SK-N-SH treated with all-trans-retinoic acid at 6 μM for 48 hours (cell line): Measurements from ENCODE around the gene NPR1.

ENCODE experiments used
- ARNTL ChIP-seq: fragments of 450-650 bp; formaldehyde crosslinking; IDR thresholded peaks from 2 replicates; pipeline ENCODE4 v1.5.0; 2020; ENCODE audit warnings: low read depth, mild to moderate bottlenecking, moderate library complexity, borderline replicate concordance
- BACH2 ChIP-seq: fragments of 250-450 bp; sonication (Bioruptor Pico); IDR thresholded peaks from 2 replicates; pipeline ENCODE4 v1.9.0; 2021; ENCODE audit warnings: mild to moderate bottlenecking, borderline replicate concordance
- CSDC2 ChIP-seq: fragments of 250-450 bp; sonication (Bioruptor Pico); IDR thresholded peaks from 2 replicates; pipeline ENCODE4 v1.5.0; 2020; ENCODE audit warnings: mild to moderate bottlenecking, moderate library complexity
- ESRRG ChIP-seq: fragments of 250-450 bp; sonication (Bioruptor Pico); IDR thresholded peaks from 2 replicates; pipeline ENCODE4 v1.6.1; 2021; ENCODE audit warnings: mild to moderate bottlenecking
- ISL1 ChIP-seq: fragments of 250-450 bp; sonication (Bioruptor Pico); IDR thresholded peaks from 2 replicates; pipeline ENCODE4 v2.1.2; 2022; ENCODE audit warnings: mild to moderate bottlenecking, moderate library complexity
- OSR1 ChIP-seq: fragments of 250-450 bp; sonication (Bioruptor Pico); IDR thresholded peaks from 2 replicates; pipeline ENCODE4 v1.8.0; 2022; ENCODE audit warnings: moderate library complexity, mild to moderate bottlenecking, inconsistent platforms
- PPARA ChIP-seq: fragments of 250-450 bp; sonication (Bioruptor Pico); IDR thresholded peaks from 2 replicates; pipeline ENCODE4 v1.5.0; 2020; ENCODE audit warnings: mild to moderate bottlenecking, borderline replicate concordance
- RARB ChIP-seq: fragments of 250-450 bp; sonication (Bioruptor Pico); IDR thresholded peaks from 2 replicates; pipeline ENCODE4 v1.8.0; 2021; ENCODE audit warnings: mild to moderate bottlenecking, moderate library complexity
- TCF4 ChIP-seq: fragments of 250-450 bp; sonication (Bioruptor Pico); IDR thresholded peaks from 2 replicates; pipeline ENCODE4 v1.8.0; 2021; ENCODE audit warnings: mild to moderate bottlenecking, moderate library complexity, borderline replicate concordance
- ZFP3 ChIP-seq: fragments of 250-450 bp; sonication (Bioruptor Pico); IDR thresholded peaks from 2 replicates; pipeline ENCODE4 v1.5.0; 2020; ENCODE audit warnings: mild to moderate bottlenecking, moderate library complexity
- ZFP30 ChIP-seq: fragments of 450-650 bp; formaldehyde crosslinking; IDR thresholded peaks from 2 replicates; pipeline ENCODE4 v1.5.0; 2022; ENCODE audit warnings: mild to moderate bottlenecking, moderate library complexity
- ZNF565 ChIP-seq: fragments of 450-650 bp; formaldehyde crosslinking; conservative IDR thresholded peaks from 2 replicates; pipeline ENCODE4 v1.5.0; 2020; ENCODE audit warnings: low read depth, mild to moderate bottlenecking, moderate library complexity
- TF ChIP-seq, protein P1 (sequence below): fragments of 250-450 bp; sonication (Bioruptor Pico); IDR thresholded peaks from 2 replicates; pipeline ENCODE4 v1.5.1; 2020; ENCODE audit warnings: low read depth, mild to moderate bottlenecking, moderate library complexity
- TF ChIP-seq, protein P2 (sequence below): fragments of 250-450 bp; sonication (Bioruptor Pico); IDR thresholded peaks from 2 replicates; pipeline ENCODE4 v1.8.0; 2020; ENCODE audit warnings: mild to moderate bottlenecking, moderate library complexity, borderline replicate concordance

- TF ChIP-seq OSR1 (CRISPR knock-in tag) (no peak), TCF4 (CRISPR knock-in tag) (no peak), RARB (CRISPR knock-in tag) (no peak), ESRRG (CRISPR knock-in tag) (no peak), BACH2 (CRISPR knock-in tag) (no peak), ZFP3 (no peak), ISL1 (CRISPR knock-in tag) (no peak), ZNF565 (no peak), ARNTL (CRISPR knock-in tag) (no peak), CSDC2 (no peak), ZFP30 (CRISPR knock-in tag) (no peak), PPARA (CRISPR knock-in tag) (no peak)
- TF ChIP-seq, protein P1, sequence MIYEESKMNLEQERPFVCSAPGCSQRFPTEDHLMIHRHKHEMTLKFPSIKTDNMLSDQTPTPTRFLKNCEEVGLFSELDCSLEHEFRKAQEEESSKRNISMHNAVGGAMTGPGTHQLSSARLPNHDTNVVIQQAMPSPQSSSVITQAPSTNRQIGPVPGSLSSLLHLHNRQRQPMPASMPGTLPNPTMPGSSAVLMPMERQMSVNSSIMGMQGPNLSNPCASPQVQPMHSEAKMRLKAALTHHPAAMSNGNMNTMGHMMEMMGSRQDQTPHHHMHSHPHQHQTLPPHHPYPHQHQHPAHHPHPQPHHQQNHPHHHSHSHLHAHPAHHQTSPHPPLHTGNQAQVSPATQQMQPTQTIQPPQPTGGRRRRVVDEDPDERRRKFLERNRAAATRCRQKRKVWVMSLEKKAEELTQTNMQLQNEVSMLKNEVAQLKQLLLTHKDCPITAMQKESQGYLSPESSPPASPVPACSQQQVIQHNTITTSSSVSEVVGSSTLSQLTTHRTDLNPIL (CRISPR knock-in tag): no peak
- TF ChIP-seq, protein P2, sequence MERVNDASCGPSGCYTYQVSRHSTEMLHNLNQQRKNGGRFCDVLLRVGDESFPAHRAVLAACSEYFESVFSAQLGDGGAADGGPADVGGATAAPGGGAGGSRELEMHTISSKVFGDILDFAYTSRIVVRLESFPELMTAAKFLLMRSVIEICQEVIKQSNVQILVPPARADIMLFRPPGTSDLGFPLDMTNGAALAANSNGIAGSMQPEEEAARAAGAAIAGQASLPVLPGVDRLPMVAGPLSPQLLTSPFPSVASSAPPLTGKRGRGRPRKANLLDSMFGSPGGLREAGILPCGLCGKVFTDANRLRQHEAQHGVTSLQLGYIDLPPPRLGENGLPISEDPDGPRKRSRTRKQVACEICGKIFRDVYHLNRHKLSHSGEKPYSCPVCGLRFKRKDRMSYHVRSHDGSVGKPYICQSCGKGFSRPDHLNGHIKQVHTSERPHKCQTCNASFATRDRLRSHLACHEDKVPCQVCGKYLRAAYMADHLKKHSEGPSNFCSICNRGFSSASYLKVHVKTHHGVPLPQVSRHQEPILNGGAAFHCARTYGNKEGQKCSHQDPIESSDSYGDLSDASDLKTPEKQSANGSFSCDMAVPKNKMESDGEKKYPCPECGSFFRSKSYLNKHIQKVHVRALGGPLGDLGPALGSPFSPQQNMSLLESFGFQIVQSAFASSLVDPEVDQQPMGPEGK: no peak
Measured at GRCh38 chr1:153667439-153667838, 11.0 kb upstream of the NPR1 start.
